Endothelial cell of umbilical vein (primary cell): ENCODE measurements around the gene CHSY3. TPM values are rescaled to one million over a fixed set of nuclear protein-coding genes. Genes with fewer than 3 reads are reported as not detected.

Experiments used
- BruUV-seq: library from RNA; stranded (reverse); fragments of 400-500 nt; replicated peaks from 2 replicates; lab custom pipeline; 2021; lab: Mats Ljungman, UMichigan
- CTCF ChIA-PET: fragments of 300-600, 350-600 bp; sonication (Branson Sonifier 250); formaldehyde crosslinking; loops from one replicate; lab custom pipeline; 2021; ENCODE audit warnings: antibody characterized with exemption, inconsistent platforms; lab: Charles Lee
- POLR2A ChIA-PET: fragments of 300-600, 350-600 bp; sonication (Branson Sonifier 250); formaldehyde crosslinking; loops from one replicate; lab custom pipeline; 2021; ENCODE audit warnings: antibody characterized with exemption, inconsistent platforms; lab: Charles Lee
- DNase-seq: peaks from one replicate; pipeline ENCODE4 v3.0.0-alpha.2; 2011; ENCODE audit warnings: low read depth, low spot score
- FAIRE-seq: peaks from 2 replicates; lab custom pipeline; 2011; peaks lifted over from hg19 to GRCh38; lab: Jason Lieb, UNC
- H2AFZ ChIP-seq: 2 replicates; pipeline ENCODE4 v1.6.0; 2012; ENCODE audit warnings: low read depth, low read length, control low read depth, inconsistent platforms
- H3K27ac ChIP-seq: 2 replicates; pipeline ENCODE4 v1.5.1; 2011; ENCODE audit warnings: low read depth, mild to moderate bottlenecking, control low read depth, low read length, moderate library complexity; ENCODE audit not compliant: insufficient read depth
- H3K27me3 ChIP-seq, 2 experiments: 2 replicates each; pipeline versions ENCODE4 v1.6.0 to v1.6.1; 2011; ENCODE audit warnings: low read length in 2 of 2, mixed read lengths in 1 of 2; ENCODE audit not compliant: control insufficient read depth in 2 of 2, insufficient read depth in 2 of 2
- H3K36me3 ChIP-seq, 2 experiments: 2 replicates in 1 of 2; 3 replicates in 1 of 2; pipeline ENCODE4 v1.5.1; 2011; ENCODE audit warnings: low read length in 2 of 2, mild to moderate bottlenecking in 1 of 2, moderate library complexity in 1 of 2; ENCODE audit not compliant: control insufficient read depth in 2 of 2, insufficient read depth in 2 of 2; ENCODE audit errors: extremely low read depth in 1 of 2
- H3K4me1 ChIP-seq: 3 replicates; pipeline ENCODE4 v1.5.1; 2011; ENCODE audit warnings: mild to moderate bottlenecking, low read length; ENCODE audit not compliant: control insufficient read depth, insufficient read depth; ENCODE audit errors: extremely low read depth
- H3K4me2 ChIP-seq: 2 replicates; pipeline ENCODE4 v1.6.1; 2011; ENCODE audit warnings: low read length, control low read depth, mixed read lengths; ENCODE audit not compliant: insufficient read depth
- H3K4me3 ChIP-seq, 3 experiments: fragments of 200-600 bp in 1 of 3; sonication (generic), shearing (Covaris generic) in 1 of 3; replicated peaks in 1 of 3; 2 replicates each; pipeline ENCODE4 v1.5.1; 2011 to 2016; ENCODE audit warnings: control low read depth in 3 of 3, low read length in 3 of 3, mild to moderate bottlenecking in 2 of 3, inconsistent platforms in 1 of 3, low read depth in 1 of 3, moderate library complexity in 1 of 3; ENCODE audit not compliant: insufficient read depth in 1 of 3
- H3K79me2 ChIP-seq: 2 replicates; pipeline ENCODE4 v1.6.0; 2012; ENCODE audit warnings: low read length, inconsistent platforms; ENCODE audit not compliant: control insufficient read depth, insufficient read depth
- H3K9ac ChIP-seq: replicated peaks from 2 replicates; pipeline ENCODE3; 2011; ENCODE audit warnings: low read length, control low read depth; ENCODE audit not compliant: insufficient read depth; ENCODE audit errors: extremely low read depth
- H3K9me1 ChIP-seq: replicated peaks from 3 replicates; pipeline ENCODE4 v1.6.0; 2011; ENCODE audit warnings: mild to moderate bottlenecking, low read length; ENCODE audit not compliant: control insufficient read depth, insufficient read depth; ENCODE audit errors: extremely low read depth
- H3K9me3 ChIP-seq: replicated peaks from 2 replicates; pipeline ENCODE4 v1.5.1; 2012; ENCODE audit warnings: low read length, inconsistent platforms; ENCODE audit not compliant: control insufficient read depth, insufficient read depth
- H4K20me1 ChIP-seq: replicated peaks from 2 replicates; pipeline ENCODE3; 2011; ENCODE audit warnings: mild to moderate bottlenecking, low read length; ENCODE audit not compliant: control insufficient read depth, insufficient read depth; ENCODE audit errors: extremely low read depth
- CTCF ChIP-seq, 2 donors: IDR thresholded peaks; 1 replicate in 1 of 2; 2 replicates in 1 of 2; pipeline ENCODE4 v1.5.1; 2011; ENCODE audit warnings: low read length in 2 of 2, mild to moderate bottlenecking in 2 of 2, moderate library complexity in 2 of 2, control low read depth in 1 of 2, inconsistent platforms in 1 of 2, low read depth in 1 of 2; ENCODE audit not compliant: insufficient read depth in 1 of 2; ENCODE audit errors: extremely low read depth in 1 of 2
- EZH2 ChIP-seq: IDR thresholded peaks from 2 replicates; pipeline ENCODE4 v1.6.1; 2012; ENCODE audit warnings: borderline replicate concordance, low read depth, mild to moderate bottlenecking, moderate library complexity, low read length, inconsistent platforms; ENCODE audit not compliant: severe bottlenecking
- FOS ChIP-seq: IDR thresholded peaks from 2 replicates; pipeline ENCODE4 v1.6.1; 2011; ENCODE audit warnings: mild to moderate bottlenecking, low read length, moderate library complexity, borderline replicate concordance; ENCODE audit not compliant: insufficient read depth
- GATA2 ChIP-seq: IDR thresholded peaks from 2 replicates; pipeline ENCODE4 v1.7.0; 2011; ENCODE audit warnings: low read depth, mild to moderate bottlenecking, moderate library complexity, mixed read lengths, low read length; ENCODE audit not compliant: insufficient read length, insufficient read depth
- JUN ChIP-seq: IDR thresholded peaks from 2 replicates; pipeline ENCODE4 v1.6.1; 2011; ENCODE audit warnings: borderline replicate concordance, low read depth; ENCODE audit not compliant: insufficient read length, insufficient read depth
- MAX ChIP-seq: IDR thresholded peaks from 2 replicates; pipeline ENCODE4 v1.6.1; 2011; ENCODE audit not compliant: insufficient read depth, insufficient read length
- MYC ChIP-seq: IDR thresholded peaks from one replicate; pipeline ENCODE4 v1.6.1; 2011; ENCODE audit warnings: mild to moderate bottlenecking, low read depth, low read length
- POLR2A ChIP-seq: IDR thresholded peaks from 2 replicates; pipeline ENCODE4 v1.6.1; 2012; ENCODE audit warnings: low read depth, mild to moderate bottlenecking, control low read depth, low read length
- POLR2AphosphoS5 ChIP-seq: IDR thresholded peaks from 2 replicates; pipeline ENCODE4 v1.6.1; 2012; ENCODE audit warnings: low read depth, mild to moderate bottlenecking, control low read depth, low read length, moderate library complexity; ENCODE audit not compliant: insufficient read depth
- dilution Hi-C: fragments of 300-500 bp; cut with MboI; formaldehyde crosslinking; loops from one replicate; pipeline ENCODE4 v1.15.0; 2019; ENCODE audit warnings: low sequenced_read_pairs; ENCODE audit not compliant: extremely low pct_ligation_motif_present
- intact Hi-C: fragments of 100-400 bp; cut with micrococcal nuclease; formaldehyde crosslinking; loops from one replicate; pipeline ENCODE4 v1.10.0; 2022
- polyA plus RNA-seq, 4 experiments: library from polyadenylated mRNA; depleted of rRNA in 3 of 4; stranded (reverse) in 3 of 4; unstranded in 1 of 4; fragments of >200 nt; gene quantifications; 2 replicates each; pipeline versions ENCODE4 v1.2.1 to v1.2.3, GENCODE V29; 2011 to 2012; ENCODE audit warnings: missing spikeins in 1 of 4
- total RNA-seq: library from RNA; stranded (reverse); gene quantifications from 2 replicates; pipeline ENCODE4 v1.2.3, GENCODE V29; 2021

The CHSY3 gene
- total and polyA plus RNA-seq, 2 donors (not counting 3 experiments of a cell fraction or from before 2014, with no cell fraction given), result 2.2 to 8.4 TPM

- ChIA-PET CTCF (no interaction called here), POLR2A (no interaction called here)
- no TSS peak for BruUV-seq
- Histone ChIP-seq H3K36me3 (no peaks in the 10 kb centered on the region), H4K20me1 (no peaks in the 10 kb centered on the region), H3K4me1 (no peaks in the 10 kb centered on the region), H3K4me2 (no peak overlapping the region), H3K79me2 (no peaks in the 10 kb centered on the region), H3K27me3 (no peaks in the 10 kb centered on the region), H3K9me1 (no peaks in the 10 kb centered on the region), H3K9ac (no peak overlapping the region), H2AFZ (no peak overlapping the region), H3K27ac (no peak overlapping the region), H3K9me3 (no peaks in the 10 kb centered on the region), H3K4me3 (no peak overlapping the region)
- TF ChIP-seq MYC, result no peak
- TF ChIP-seq EZH2, result no peak
- TF ChIP-seq FOS, result no peak
- TF ChIP-seq JUN, result no peak
- TF ChIP-seq POLR2A, result no peak
- no peak for TF ChIP-seq MAX
- no peak for TF ChIP-seq CTCF (IDR thresholded peaks at IDR 0.05; ENCODE audit: extremely low read depth in 1 of 2, insufficient read depth in 1 of 2, low read depth in 1 of 2, low read length in 2 of 2)
- TF ChIP-seq POLR2AphosphoS5, result no peak
- TF ChIP-seq GATA2, result no peak
- no peak for DNase-seq
- dilution Hi-C loops, result no loop called here
- no peak for FAIRE-seq
- intact Hi-C loops, result no loop called here
These were observed 69.6 kb downstream of the CHSY3 start for GRCh38 chr5:129973716-129974426.
